DOHH2 (cell line): ENCODE measurements around the gene CHST13.

Experiments used
- CTCF ChIP-seq: fragments of 200-600 bp; sonication (generic); IDR thresholded peaks from one replicate; pipeline ENCODE4 v1.5.1; 2014; ENCODE audit warnings: antibody characterized with exemption, mild to moderate bottlenecking, low read depth, low read length; ENCODE audit not compliant: poor library complexity, severe bottlenecking
- EZH2phosphoT487 ChIP-seq: fragments of 200-600 bp; sonication (generic); IDR thresholded peaks from 2 replicates; pipeline ENCODE4 v1.6.1; 2017; ENCODE audit warnings: borderline replicate concordance, mild to moderate bottlenecking, antibody characterized with exemption, low read length, moderate library complexity, mixed read lengths

DNA sequence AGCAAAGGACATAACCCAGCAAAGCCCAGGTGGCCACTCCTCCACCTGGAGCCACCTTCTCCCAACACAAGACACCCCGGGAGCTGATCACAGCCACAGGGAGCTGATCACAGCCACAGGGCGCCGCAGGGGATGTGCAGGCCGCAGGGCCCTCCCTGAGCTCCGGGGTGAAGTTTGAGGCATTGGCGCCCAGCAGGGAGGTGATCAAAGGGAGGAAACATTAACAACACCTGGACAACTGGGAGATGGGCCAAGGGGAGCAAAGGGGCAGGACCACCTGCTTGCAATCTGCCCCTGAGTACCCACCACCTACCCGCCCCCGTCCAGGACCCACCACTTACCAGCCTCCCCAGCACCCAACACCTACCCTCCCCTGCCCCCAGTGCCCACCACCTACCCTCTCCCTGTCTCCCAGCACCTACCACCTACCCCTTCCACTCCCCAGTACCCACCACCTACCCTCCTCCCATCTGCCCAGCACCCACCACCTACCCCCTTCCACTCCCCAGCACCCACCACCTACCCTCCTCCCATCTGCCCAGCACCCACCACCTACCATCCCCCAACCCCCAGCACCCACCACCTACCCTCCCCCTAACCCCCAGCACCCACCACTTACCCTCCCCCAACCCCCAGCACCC is 8.8 kb upstream of the CHST13 start:
- TF ChIP-seq CTCF: no peak
- no peak for TF ChIP-seq EZH2phosphoT487
